Naive B cell (primary cell): ENCODE data around the gene CD99. TPM values are rescaled to one million over a fixed set of nuclear protein-coding genes. Genes with fewer than 3 reads are reported as not detected.
"Not testable (repeated sequence)": the region's sequence is repeated elsewhere in the genome, so short reads cannot be mapped to it uniquely, and the experiment has no call there.

Experiments
- ATAC-seq, 2 donors: fragments of 150-1000 bp; cut with Tn5 transposase; 2 replicates each; pipeline ENCODE4 v1.10.0; 2021; ENCODE audit warnings: low read depth in 2 of 2, mild to moderate bottlenecking in 2 of 2, moderate library complexity in 2 of 2
- DNase-seq: peaks from one replicate; pipeline ENCODE4 v3.0.0; 2022
- H3K27ac Mint-ChIP-seq, 6 donors: one replicate each; pipeline ENCODE4 v1.8.0; 2020 to 2022; ENCODE audit warnings: mild to moderate bottlenecking in 6 of 6, mixed read lengths in 6 of 6, moderate library complexity in 5 of 6, inconsistent platforms in 2 of 6
- H3K27me3 Mint-ChIP-seq, 3 donors: one replicate each; pipeline ENCODE4 v1.8.0; 2021 to 2022; ENCODE audit warnings: mixed read lengths in 3 of 3, mild to moderate bottlenecking in 1 of 3
- H3K36me3 Mint-ChIP-seq, 2 donors: one replicate each; pipeline ENCODE4 v1.8.0; 2020 to 2022; ENCODE audit warnings: mixed read lengths in 2 of 2, inconsistent platforms in 1 of 2, mild to moderate bottlenecking in 1 of 2
- H3K4me1 Mint-ChIP-seq, 3 donors: one replicate each; pipeline ENCODE4 v1.8.0; 2020 to 2022; ENCODE audit warnings: mixed read lengths in 3 of 3, inconsistent platforms in 1 of 3, mild to moderate bottlenecking in 1 of 3, moderate library complexity in 1 of 3
- H3K4me3 Mint-ChIP-seq, 8 donors: one replicate each; pipeline ENCODE4 v1.8.0; 2020 to 2022; ENCODE audit warnings: mild to moderate bottlenecking in 8 of 8, mixed read lengths in 8 of 8, moderate library complexity in 8 of 8, inconsistent platforms in 2 of 8
- H3K9me3 Mint-ChIP-seq, 7 donors: one replicate each; pipeline ENCODE4 v1.8.0; 2020 to 2022; ENCODE audit warnings: mixed read lengths in 7 of 7, mild to moderate bottlenecking in 5 of 7, inconsistent platforms in 2 of 7, moderate library complexity in 1 of 7
- polyA plus RNA-seq, 6 donors: library from polyadenylated mRNA; unstranded; fragments of 300-500 nt; fragmentation: Illumina TruSeq; gene quantifications; one replicate each; pipeline ENCODE4 v1.2.3, GENCODE V29; 2021; ENCODE audit warnings: low read depth in 6 of 6

Gene CD99
- polyA plus RNA-seq, 6 donors from 2014 or later, result 85.3 to 132 (median 119) TPM

DNA sequence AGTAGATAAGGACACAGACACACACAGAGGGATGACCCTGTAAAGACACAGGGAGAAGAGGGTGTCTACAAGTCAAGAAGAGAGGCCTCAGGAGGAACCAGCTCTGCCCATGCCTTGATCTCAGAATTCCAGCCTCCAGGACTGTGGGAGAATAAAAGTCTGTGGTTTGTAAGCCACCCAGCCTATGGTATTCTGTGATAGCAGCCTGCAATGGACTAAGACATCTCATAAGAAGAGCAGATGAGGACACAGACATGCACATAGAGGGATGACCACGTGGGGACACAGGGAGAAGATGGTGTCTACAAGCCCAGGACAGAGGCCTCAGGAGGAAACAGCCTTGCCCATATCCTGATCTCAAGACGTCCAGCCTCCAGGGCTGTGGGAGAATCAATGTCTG, 70.2 kb downstream of the CD99 start:
- no peaks in the 10 kb centered on the region for H3K4me1 Mint-ChIP-seq
- H3K9me3 Mint-ChIP-seq, result peaks cover 0 to 3% (median 0%) of the 10 kb centered on the region in 7 donors
- peaks cover 0 to 4% of the 10 kb centered on the region in 2 donors for H3K36me3 Mint-ChIP-seq
- H3K27me3 Mint-ChIP-seq, result peaks cover 4 to 8% (median 4%) of the 10 kb centered on the region in 3 donors
- no peak overlapping the region for H3K4me3 Mint-ChIP-seq
- ATAC-seq (no peak), DNase-seq (no peak)
- no peak overlapping the region for H3K27ac Mint-ChIP-seq

- not testable (repeated sequence) for H3K27me3 Mint-ChIP-seq, DNase-seq, H3K9me3 Mint-ChIP-seq, H3K4me1 Mint-ChIP-seq, H3K27ac Mint-ChIP-seq, H3K4me3 Mint-ChIP-seq, ATAC-seq, H3K36me3 Mint-ChIP-seq
Measured at GRCh38 chrX:2762671-2763070, 71.6 kb downstream of the CD99 start.

DNA sequence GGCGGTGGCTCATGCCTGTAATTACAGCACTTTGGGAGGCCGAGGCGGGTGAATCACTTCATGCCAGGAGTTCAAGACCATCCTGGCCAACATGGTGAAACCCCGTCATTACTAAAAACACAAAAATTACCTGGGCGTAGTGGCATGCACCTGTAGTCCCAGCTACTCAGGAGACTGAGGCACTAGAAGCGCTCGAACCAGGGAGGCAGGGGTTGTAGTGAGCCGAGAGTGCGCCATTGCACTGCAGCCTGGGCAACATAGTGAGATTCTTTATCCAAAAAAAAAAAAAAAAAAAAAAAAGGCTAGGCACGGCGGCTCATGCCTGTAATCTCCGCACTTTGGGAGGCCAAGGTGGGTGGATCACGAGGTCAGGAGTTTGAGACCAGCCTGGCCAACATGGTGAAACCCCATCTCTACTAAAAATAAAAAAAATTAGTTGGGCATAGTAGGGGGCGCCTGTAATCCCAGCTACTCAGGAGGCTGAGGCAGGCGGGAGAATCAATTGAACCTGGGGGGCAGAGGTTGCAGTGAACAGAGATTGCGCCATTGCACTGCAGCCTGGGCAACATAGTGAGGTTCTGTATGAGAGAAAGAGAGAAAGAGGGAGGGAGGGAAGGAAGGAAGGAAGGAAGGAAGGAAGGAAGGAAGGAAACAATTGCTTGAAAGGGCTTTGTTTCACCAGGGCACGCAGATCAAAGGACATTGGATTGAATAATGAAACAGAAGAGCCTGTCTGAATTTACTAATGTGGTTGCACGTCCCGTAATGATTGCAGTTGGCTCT, 73.9 kb downstream of the CD99 start:
- H3K27me3 Mint-ChIP-seq, result peaks cover 4 to 21% (median 15%) of the 10 kb centered on the region in 3 donors
- DNase-seq, H3K4me1 Mint-ChIP-seq, ATAC-seq, H3K27ac Mint-ChIP-seq, H3K9me3 Mint-ChIP-seq, H3K36me3 Mint-ChIP-seq: not testable (repeated sequence)
- H3K4me3 Mint-ChIP-seq, result peak overlapping the region in 1 of 8 donors; percentile 53

DNA sequence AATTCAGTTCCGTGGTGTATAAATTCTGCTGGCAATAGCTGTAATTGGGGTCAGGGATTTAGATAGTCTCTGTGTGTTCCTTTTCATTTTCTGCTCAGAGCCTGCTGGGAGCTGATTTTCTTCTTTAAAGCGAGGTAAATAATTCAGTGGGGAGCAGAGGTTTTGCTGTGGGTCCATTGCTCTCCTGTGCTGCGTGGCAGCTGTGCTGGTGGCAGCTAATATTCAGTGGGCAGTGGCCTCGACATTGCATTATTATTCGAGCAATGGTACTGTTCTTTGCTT, 74.4 kb downstream of the CD99 start:
- Mint-ChIP-seq H3K4me3 (no peak overlapping the region), H3K9me3 (peaks cover 0 to 11% (median 0%) of the 10 kb centered on the region in 7 donors), H3K4me1 (no peaks in the 10 kb centered on the region), H3K27ac (no peak overlapping the region), H3K36me3 (no peaks in the 10 kb centered on the region), H3K27me3 (peaks cover 4 to 26% (median 20%) of the 10 kb centered on the region in 3 donors)
- DNase-seq (no peak), ATAC-seq (no peak)

- Mint-ChIP-seq H3K9me3 (peaks cover 0 to 11% (median 0%) of the 10 kb centered on the region in 7 donors), H3K27ac (no peak overlapping the region), H3K4me3 (no peak overlapping the region), H3K4me1 (no peaks in the 10 kb centered on the region), H3K27me3 (peaks cover 4 to 36% (median 23%) of the 10 kb centered on the region in 3 donors), H3K36me3 (no peaks in the 10 kb centered on the region)
- ATAC-seq, result no peak
- no peak for DNase-seq
Measured at GRCh38 chrX:2766906-2767305, 75.8 kb downstream of the CD99 start.

DNA sequence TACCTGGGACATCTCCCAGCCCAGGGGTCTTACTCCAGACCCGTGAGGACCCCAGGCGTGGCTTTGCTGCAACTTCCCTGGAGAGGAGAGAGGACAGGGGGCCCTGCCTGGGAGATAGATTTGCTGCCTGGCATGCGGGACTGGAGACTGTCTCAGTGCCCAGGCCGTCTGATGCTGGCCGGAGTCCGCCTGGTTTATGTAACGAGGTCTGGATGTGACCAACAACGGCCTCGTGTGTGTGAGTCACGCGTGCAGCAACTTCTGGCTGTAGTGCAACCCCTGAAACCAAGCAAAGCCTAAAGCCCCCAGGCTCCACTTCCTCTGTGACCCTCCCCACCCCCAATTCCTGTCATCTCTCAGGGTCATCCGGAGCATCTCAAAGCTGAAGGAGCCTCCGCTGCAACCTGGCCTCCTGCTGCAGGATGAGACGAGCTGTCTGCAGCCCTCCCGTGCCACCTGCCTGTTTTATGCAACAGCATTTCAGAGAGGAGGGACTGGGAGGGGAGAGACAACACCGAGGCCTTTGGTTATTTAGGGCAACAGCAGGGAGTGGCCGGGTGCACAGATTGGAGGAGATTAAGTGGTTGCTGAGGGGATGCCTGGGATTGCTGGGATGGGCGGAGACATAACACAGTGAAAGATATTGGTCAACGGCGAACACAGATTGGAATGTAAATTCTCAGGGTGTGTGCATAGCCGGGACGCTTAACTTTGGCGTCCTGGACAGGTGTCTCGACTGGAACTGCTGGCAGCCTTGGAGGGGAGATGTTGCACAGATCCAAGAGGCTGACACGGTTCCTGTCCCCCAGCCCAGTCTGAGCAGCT, 76.7 kb downstream of the CD99 start:
- peaks cover 0 to under 1% of the 10 kb centered on the region in 2 donors for H3K36me3 Mint-ChIP-seq
- peaks cover 4 to 36% (median 23%) of the 10 kb centered on the region in 3 donors for H3K27me3 Mint-ChIP-seq
- peak overlapping the region in 1 of 6 donors; percentile 47 for H3K27ac Mint-ChIP-seq
- H3K4me3 Mint-ChIP-seq, result no peak overlapping the region
- H3K4me1 Mint-ChIP-seq, result no peaks in the 10 kb centered on the region
- DNase-seq, result no peak
- ATAC-seq, result no peak
- peaks cover 0 to 11% (median 0%) of the 10 kb centered on the region in 7 donors for H3K9me3 Mint-ChIP-seq

GRCh38 chrX:2769615-2770014, 78.5 kb downstream of the CD99 start:
- Mint-ChIP-seq H3K36me3 (peaks cover 0 to 13% of the 10 kb centered on the region in 2 donors), H3K4me3 (no peak overlapping the region), H3K27ac (no peak overlapping the region), H3K4me1 (peaks cover 0 to 4% (median 0%) of the 10 kb centered on the region in 3 donors), H3K9me3 (peaks cover 0 to 19% (median 11%) of the 10 kb centered on the region in 7 donors), H3K27me3 (peaks cover 4 to 44% (median 27%) of the 10 kb centered on the region in 3 donors)
- DNase-seq, result no peak
- no peak for ATAC-seq

- ATAC-seq, DNase-seq, H3K4me1 Mint-ChIP-seq, H3K4me3 Mint-ChIP-seq: not testable (repeated sequence)
- H3K27me3 Mint-ChIP-seq, result peaks cover 9 to 59% (median 44%) of the 10 kb centered on the region in 3 donors
- peaks cover 0 to 26% (median 16%) of the 10 kb centered on the region in 7 donors for H3K9me3 Mint-ChIP-seq
- H3K27ac Mint-ChIP-seq, result peak overlapping the region in 1 of 6 donors; percentile 78
- peaks cover 0 to 19% of the 10 kb centered on the region in 2 donors for H3K36me3 Mint-ChIP-seq
Measured at GRCh38 chrX:2773166-2774055, 82.3 kb downstream of the CD99 start.

DNA sequence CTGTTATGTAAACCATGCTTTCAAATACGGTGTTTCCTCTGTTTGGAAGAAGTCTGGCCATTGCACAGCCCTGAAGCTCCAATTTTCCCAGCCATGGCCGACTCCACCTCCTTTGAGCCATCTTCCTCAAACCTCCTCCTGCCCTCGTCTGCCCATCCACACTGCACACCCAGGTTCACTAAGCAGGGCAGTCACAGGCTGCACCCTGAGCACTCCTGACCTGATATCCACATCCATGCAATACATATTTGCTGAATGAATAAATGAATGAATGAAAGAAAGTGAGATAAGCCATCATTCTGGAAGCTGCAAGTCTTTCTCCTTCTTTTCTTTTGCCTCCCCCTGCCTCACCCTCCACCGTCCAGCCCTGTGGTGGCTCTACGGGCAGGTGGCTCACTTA, 83.0 kb downstream of the CD99 start:
- DNase-seq (no peak), ATAC-seq (no peak)
- Mint-ChIP-seq H3K4me3 (no peak overlapping the region), H3K9me3 (peaks cover 0 to 26% (median 16%) of the 10 kb centered on the region in 7 donors), H3K27ac (peak overlapping the region in 2 of 6 donors; percentile 70 to 74), H3K27me3 (peaks cover 9 to 55% (median 40%) of the 10 kb centered on the region in 3 donors), H3K36me3 (peaks cover 0 to 19% of the 10 kb centered on the region in 2 donors), H3K4me1 (peaks cover 0 to 4% (median 0%) of the 10 kb centered on the region in 3 donors)

DNA sequence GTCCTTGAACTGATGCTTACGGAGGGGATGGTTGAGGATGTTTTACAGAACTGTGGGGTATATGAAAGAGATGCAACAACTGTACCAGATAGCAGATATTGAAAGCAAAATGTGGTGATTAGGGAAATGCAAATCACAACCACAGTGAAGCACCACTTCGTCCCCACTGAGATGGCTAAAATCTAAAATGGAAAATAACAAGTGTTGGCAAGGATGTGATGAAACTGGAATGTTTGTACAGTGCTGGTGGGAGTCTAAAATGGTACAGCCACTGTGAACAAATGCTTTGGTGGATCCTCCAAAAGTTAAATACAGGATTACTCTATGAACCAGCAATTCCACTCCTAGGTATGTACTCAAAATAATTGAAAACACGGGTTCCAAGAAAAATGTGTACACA, 83.7 kb downstream of the CD99 start:
- Mint-ChIP-seq H3K9me3 (peaks cover 0 to 19% (median 16%) of the 10 kb centered on the region in 7 donors), H3K4me3 (no peak overlapping the region), H3K27ac (no peak overlapping the region), H3K36me3 (peaks cover 0 to 19% of the 10 kb centered on the region in 2 donors), H3K27me3 (peaks cover 5 to 48% (median 35%) of the 10 kb centered on the region in 3 donors), H3K4me1 (peaks cover 0 to 4% (median 0%) of the 10 kb centered on the region in 3 donors)
- DNase-seq, result no peak
- ATAC-seq, result no peak

DNA sequence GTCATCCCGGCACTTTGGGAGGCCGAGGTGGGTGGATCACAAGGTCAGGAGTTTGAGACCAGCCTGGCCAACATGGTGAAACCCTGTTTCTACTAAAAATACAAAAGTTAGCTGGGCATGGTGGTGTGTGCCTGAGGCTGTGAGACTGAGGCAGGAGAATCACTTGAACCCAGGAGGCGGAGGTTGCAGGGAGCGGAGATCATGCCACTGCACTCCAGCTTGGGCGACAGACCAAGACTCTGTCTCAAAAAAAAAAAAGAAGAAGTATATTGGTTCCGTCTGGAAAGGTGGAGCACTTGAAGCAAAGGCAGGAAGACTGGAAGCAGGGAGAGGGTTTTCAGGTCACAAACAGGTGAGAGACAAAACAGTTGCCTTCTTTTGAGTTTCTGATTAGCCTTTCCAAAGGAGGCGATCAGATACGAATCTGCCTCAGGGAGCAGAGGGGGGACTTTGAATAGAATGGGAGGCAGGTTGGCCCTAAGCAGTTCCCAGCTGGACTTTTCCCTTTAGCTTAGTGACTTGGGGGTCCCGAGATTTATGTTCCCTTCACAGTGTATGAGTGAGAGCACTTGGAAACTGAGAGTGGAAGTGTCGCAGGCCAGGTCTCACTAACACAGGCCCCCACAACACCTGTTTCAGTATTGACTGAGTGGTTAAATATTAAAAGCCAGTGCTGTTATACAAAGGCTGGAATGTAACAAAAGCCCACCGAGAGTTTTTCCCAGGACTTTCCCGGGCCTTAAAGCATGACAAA, 89.6 kb downstream of the CD99 start:
- ATAC-seq, H3K4me3 Mint-ChIP-seq, H3K9me3 Mint-ChIP-seq, H3K27ac Mint-ChIP-seq, DNase-seq, H3K4me1 Mint-ChIP-seq, H3K36me3 Mint-ChIP-seq: not testable (repeated sequence)
- peaks cover 5 to 34% (median 20%) of the 10 kb centered on the region in 3 donors for H3K27me3 Mint-ChIP-seq

DNA sequence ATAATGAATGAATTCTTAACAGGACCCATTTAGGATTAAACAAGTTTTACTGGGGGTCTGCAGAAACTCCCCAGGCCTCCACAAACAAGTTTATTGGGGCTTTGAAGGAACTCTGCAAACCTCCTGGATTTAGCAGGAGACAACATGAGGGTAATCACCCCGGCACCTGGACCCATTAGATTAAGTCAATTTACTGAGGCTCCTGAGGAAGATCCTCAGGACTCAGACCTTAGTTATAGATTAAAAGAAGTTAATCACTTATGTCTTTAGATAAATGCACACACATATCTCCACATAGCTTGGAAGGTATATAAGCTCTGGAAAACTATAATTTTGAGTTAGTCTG, 90.1 kb downstream of the CD99 start:
- Mint-ChIP-seq H3K27me3 (peaks cover 5 to 38% (median 20%) of the 10 kb centered on the region in 3 donors), H3K4me3 (no peak overlapping the region), H3K27ac (no peak overlapping the region), H3K4me1 (no peaks in the 10 kb centered on the region), H3K36me3 (no peaks in the 10 kb centered on the region), H3K9me3 (no peaks in the 10 kb centered on the region)
- ATAC-seq, result no peak
- DNase-seq, result no peak
